Activated CD4-positive, alpha-beta T cell treated with anti-CD3 and anti-CD28 coated beads, Interleukin-10, Interleukin-2, amounts not matched to agents 100 ng/mL and 50 ng/mL, durations not matched to agents 16 hours and 8 hours (primary cell): Measurements from ENCODE around the gene SCUBE3.

Source experiments
- DNase-seq: peaks from one replicate; pipeline ENCODE4 v3.0.0-alpha.2; 2020

The SCUBE3 gene

GRCh38 chr6:35213824-35214756, at the start of gene SCUBE3:
Gene SCUBE3 (plus strand): TSS chr6:35213956. CDS start chr6:35214419, 463 bp downstream.
- DNase-seq = peak; percentile 22

- no peak for DNase-seq
Observed at GRCh38 chr6:35164277-35164676, 49.5 kb upstream of the SCUBE3 start.

- no peak for DNase-seq
Observed at GRCh38 chr6:35164868-35165267, 48.9 kb upstream of the SCUBE3 start.

GRCh38 chr6:35165630-35166071, 48.1 kb upstream of the SCUBE3 start:
- DNase-seq = no peak

GRCh38 chr6:35166116-35166515, 47.6 kb upstream of the SCUBE3 start:
- no peak for DNase-seq

- DNase-seq = no peak
Observed at GRCh38 chr6:35166520-35166919, 47.2 kb upstream of the SCUBE3 start.

- DNase-seq = no peak
Observed at GRCh38 chr6:35167505-35167904, 46.3 kb upstream of the SCUBE3 start.

- no peak for DNase-seq
Observed at GRCh38 chr6:35168461-35168861, 45.3 kb upstream of the SCUBE3 start.

GRCh38 chr6:35170166-35170565, 43.6 kb upstream of the SCUBE3 start:
- no peak for DNase-seq

- no peak for DNase-seq
Observed at GRCh38 chr6:35170891-35171290, 42.9 kb upstream of the SCUBE3 start.

GRCh38 chr6:35173044-35173426, 40.7 kb upstream of the SCUBE3 start:
- no peak for DNase-seq

- no peak for DNase-seq
Observed at GRCh38 chr6:35173427-35174087, 40.2 kb upstream of the SCUBE3 start.

GRCh38 chr6:35174088-35174434, 39.7 kb upstream of the SCUBE3 start:
- DNase-seq = no peak

GRCh38 chr6:35174501-35174900, 39.3 kb upstream of the SCUBE3 start:
- DNase-seq = no peak

- no peak for DNase-seq
Observed at GRCh38 chr6:35176301-35177024, 37.3 kb upstream of the SCUBE3 start.

GRCh38 chr6:35177157-35177556, 36.6 kb upstream of the SCUBE3 start:
- DNase-seq = no peak

GRCh38 chr6:35177596-35177995, 36.2 kb upstream of the SCUBE3 start:
- no peak for DNase-seq

GRCh38 chr6:35178012-35178411, 35.7 kb upstream of the SCUBE3 start:
- no peak for DNase-seq

- DNase-seq = peak; percentile 12
Observed at GRCh38 chr6:35178932-35179832, 34.6 kb upstream of the SCUBE3 start.

GRCh38 chr6:35179901-35180535, 33.7 kb upstream of the SCUBE3 start:
- no peak for DNase-seq

- DNase-seq = no peak
Observed at GRCh38 chr6:35181308-35181932, 32.3 kb upstream of the SCUBE3 start.
